ENCODE results near the gene BRINP1.

- TF ChIP-seq POLR2A (IDR thresholded peaks at IDR 0.05; ENCODE audit: low read depth, low read length) (no peak), CTCF (IDR thresholded peaks at IDR 0.05; ENCODE audit: extremely low read depth in 1 of 2, insufficient read depth in 1 of 2, low read depth in 1 of 2, low read length in 2 of 2) (no peak), EZH2 (IDR thresholded peaks at IDR 0.05; ENCODE audit: borderline replicate concordance, low read depth, low read length, severe bottlenecking) (no peak), POLR2AphosphoS5 (IDR thresholded peaks at IDR 0.05; ENCODE audit: insufficient read depth, low read depth, low read length) (no peak), JUN (IDR thresholded peaks at IDR 0.05; ENCODE audit: borderline replicate concordance, insufficient read depth, insufficient read length, low read depth) (no peak), MYC (IDR thresholded peaks at IDR 0.05; ENCODE audit: low read depth, low read length) (no peak), GATA2 (IDR thresholded peaks at IDR 0.05; ENCODE audit: insufficient read depth, insufficient read length, low read depth, low read length) (no peak), FOS (IDR thresholded peaks at IDR 0.05; ENCODE audit: borderline replicate concordance, insufficient read depth, low read length) (no peak)
These were observed 31.7 kb downstream of the BRINP1 start for GRCh38 chr9:119337573-119337972.

Data from endothelial cell of umbilical vein (primary cell).